ENCODE data around the gene LRFN2.

The LRFN2 gene

GRCh38 chr6:40509716-40510260 lies 77.4 kb downstream of the LRFN2 start:
- TF ChIP-seq, protein P1, sequence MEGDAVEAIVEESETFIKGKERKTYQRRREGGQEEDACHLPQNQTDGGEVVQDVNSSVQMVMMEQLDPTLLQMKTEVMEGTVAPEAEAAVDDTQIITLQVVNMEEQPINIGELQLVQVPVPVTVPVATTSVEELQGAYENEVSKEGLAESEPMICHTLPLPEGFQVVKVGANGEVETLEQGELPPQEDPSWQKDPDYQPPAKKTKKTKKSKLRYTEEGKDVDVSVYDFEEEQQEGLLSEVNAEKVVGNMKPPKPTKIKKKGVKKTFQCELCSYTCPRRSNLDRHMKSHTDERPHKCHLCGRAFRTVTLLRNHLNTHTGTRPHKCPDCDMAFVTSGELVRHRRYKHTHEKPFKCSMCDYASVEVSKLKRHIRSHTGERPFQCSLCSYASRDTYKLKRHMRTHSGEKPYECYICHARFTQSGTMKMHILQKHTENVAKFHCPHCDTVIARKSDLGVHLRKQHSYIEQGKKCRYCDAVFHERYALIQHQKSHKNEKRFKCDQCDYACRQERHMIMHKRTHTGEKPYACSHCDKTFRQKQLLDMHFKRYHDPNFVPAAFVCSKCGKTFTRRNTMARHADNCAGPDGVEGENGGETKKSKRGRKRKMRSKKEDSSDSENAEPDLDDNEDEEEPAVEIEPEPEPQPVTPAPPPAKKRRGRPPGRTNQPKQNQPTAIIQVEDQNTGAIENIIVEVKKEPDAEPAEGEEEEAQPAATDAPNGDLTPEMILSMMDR (IDR thresholded peaks at IDR 0.05; ENCODE audit: low read depth, low read length) = no peak
- H3K4me3 ChIP-seq (ENCODE audit: low read depth, low read length) = no peak overlapping the region

DNA sequence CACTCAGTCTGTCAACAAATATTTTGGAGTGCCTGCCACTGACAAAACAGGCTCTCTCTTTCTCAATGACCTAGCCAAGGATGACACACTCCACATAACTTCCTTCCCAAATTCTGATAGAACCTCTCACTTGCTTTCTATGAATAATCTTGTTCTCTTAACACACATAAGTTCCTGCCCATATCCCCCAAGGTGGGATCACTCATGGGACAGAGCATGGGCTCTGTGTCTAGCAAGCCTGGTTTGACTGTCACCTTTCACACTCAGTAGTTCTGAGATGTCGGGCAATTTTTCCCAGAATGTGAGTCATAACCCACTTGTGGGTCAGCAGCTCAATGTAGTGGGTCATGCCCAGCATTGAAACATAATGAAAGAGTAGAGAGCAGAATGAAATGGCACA lies 78.1 kb downstream of the LRFN2 start:
- TF ChIP-seq, protein P1 (IDR thresholded peaks at IDR 0.05; ENCODE audit: low read depth, low read length) = no peak
- H3K4me3 ChIP-seq (ENCODE audit: low read depth, low read length) = no peak overlapping the region

DNA sequence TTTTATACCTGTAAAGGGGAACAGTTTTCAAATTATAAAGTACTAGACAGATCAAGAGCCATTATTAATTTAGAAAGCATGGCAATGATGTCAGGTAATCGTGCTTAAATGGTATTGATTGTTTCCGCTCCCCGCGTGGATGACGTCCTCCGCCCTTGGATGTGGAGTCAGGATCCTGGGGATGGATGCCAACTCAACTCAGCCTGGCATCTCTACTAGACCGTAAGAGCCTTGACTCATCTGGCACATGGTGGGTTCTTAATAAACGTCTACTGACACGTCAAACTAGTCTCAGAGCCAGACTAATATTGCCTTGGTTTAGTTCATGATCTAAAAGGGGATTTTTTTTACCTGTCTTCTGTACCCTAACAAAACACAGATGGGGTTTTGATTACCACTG lies 80.2 kb downstream of the LRFN2 start:
- TF ChIP-seq, protein P1 (IDR thresholded peaks at IDR 0.05; ENCODE audit: low read depth, low read length) = no peak
- H3K4me3 ChIP-seq (ENCODE audit: low read depth, low read length) = no peak overlapping the region

DNA sequence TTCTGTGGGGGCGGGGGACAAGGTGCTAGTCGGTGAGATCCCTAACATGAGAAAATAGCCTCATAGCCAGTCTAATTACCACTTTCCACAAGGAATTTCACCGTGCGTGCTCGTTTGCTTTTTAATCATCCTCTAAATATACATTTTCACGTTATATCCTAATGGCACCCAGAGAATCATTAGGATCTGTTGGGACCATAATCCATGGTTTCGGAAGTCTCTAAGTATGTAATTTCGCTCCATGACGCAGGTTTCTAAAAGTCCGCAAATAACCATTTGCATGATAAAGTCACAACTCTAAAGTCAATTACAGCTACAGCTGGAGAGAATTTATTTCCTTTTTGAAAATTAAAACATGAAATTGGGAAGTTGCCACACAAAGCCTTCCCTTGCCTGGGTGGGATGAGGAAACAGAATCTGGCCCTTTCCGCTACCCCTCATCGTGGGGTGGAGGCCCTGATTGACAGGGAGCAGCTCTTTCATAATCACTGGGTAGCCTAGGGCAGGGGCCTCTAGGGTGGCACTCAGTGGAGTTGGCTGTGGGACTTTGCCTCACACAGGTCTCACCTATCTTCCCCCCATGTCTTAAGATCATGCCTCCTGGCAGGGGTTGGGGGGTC lies 81.9 kb downstream of the LRFN2 start:
- H3K4me3 ChIP-seq (ENCODE audit: low read depth, low read length) = no peak overlapping the region
- TF ChIP-seq, protein P1 (IDR thresholded peaks at IDR 0.05; ENCODE audit: low read depth, low read length) = no peak

DNA sequence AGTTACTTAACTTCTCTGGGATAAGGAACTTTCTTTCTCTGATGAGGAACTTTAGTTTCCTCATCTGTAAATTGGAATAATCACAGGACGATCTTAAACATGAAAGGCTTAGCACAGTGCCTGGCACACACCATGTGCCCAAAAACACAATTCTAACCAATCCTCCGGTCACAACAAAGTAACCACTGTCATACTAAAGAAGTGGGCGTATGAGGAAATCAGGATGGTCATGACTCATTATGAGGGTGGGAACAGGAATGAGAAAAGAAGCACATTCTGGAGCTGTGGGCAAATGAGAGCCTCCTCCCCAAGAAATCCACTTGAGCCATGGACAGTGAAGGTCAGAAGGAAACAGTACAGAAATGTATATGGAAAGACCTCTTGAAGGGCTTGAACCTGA lies 82.9 kb downstream of the LRFN2 start:
- TF ChIP-seq, protein P1 (IDR thresholded peaks at IDR 0.05; ENCODE audit: low read depth, low read length) = no peak
- no peak overlapping the region for H3K4me3 ChIP-seq (ENCODE audit: low read depth, low read length)

DNA sequence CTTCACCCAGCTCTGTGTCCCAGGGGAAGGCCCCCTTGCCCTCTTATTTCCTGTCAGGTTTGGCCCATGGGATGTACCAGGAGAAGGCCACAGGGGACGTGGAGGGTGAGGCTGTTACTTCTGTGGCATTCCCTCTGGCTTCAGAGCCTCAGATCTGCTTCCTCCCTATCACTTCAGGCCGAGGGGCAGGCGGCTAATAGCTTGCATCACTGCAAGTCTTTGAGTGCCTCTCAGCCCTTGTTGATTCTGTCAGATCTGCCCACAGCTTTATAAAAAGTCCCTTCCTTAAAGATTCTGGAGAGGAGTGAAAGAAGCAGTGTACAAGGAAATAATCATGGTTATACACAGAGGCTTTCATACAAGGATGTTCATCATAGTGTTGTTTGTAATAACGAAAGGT lies 86.9 kb downstream of the LRFN2 start:
- TF ChIP-seq, protein P1 (IDR thresholded peaks at IDR 0.05; ENCODE audit: low read depth, low read length) = no peak
- H3K4me3 ChIP-seq (ENCODE audit: low read depth, low read length) = no peak overlapping the region

DNA sequence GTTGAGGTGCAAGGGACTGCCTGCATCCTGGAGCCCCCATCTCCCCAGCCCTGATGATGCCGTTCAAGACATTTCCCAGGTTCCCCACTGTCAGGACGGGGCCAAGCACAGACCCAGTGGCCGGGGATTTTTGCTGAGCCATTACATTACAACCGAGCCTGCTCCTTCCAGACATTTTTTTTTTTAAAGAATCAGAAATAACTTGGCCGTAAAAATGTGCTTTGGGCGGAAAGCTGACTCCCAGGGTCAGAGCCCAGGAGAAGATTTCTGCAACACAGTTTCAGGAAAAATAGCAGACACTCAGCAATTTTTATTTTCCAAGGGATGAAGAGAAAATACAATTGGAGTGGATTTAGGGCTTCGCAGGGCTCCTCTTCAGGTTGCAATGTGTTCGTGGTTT lies 87.9 kb downstream of the LRFN2 start:
- TF ChIP-seq, protein P1 (IDR thresholded peaks at IDR 0.05; ENCODE audit: low read depth, low read length) = no peak
- H3K4me3 ChIP-seq (ENCODE audit: low read depth, low read length) = no peak overlapping the region

Data from WI38 (cell line).